IPS-NIHi7 (cell line): ENCODE results near the gene NXPE4.

ENCODE experiments used
- DNase-seq: peaks from one replicate; pipeline ENCODE4 v3.0.0; 2012; ENCODE audit warnings: mixed read lengths; ENCODE audit errors: extremely low spot score

The NXPE4 gene

GRCh38 chr11:114559425-114560310 is 35.9 kb downstream of the NXPE4 start, which contains the start of gene NXPE1:
Gene NXPE1, minus strand, starts transcription at chr11:114559881. Its CDS starts 8,680 bp downstream, at chr11:114551201.
- no peak for DNase-seq

DNA sequence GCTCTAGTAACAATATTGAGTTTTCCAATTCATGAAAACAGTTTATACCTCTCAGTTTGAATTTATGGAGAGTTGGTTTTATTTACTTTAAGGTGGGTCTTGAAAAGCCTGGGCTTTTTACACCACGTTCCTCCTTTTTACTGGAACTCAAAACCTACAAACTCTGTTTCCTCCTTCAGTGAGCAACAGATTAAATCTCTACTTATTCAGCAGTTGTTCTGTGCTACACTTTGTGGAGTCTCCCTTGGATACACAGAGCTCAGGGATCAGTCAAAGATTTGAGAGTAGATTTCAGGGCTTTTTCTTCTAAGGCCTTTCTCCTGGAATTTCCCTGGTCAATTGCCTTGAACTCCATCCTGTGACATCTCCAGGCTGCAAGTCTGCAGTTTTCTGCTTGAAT is 39.5 kb downstream of the NXPE4 start:
- no peak for DNase-seq

- DNase-seq = no peak
These were observed 41.9 kb downstream of the NXPE4 start for GRCh38 chr11:114553642-114554041.

- no peak for DNase-seq
These were observed 44.5 kb downstream of the NXPE4 start for GRCh38 chr11:114551060-114551459.

GRCh38 chr11:114525682-114526081 is 69.9 kb downstream of the NXPE4 start:
- DNase-seq = no peak

DNA sequence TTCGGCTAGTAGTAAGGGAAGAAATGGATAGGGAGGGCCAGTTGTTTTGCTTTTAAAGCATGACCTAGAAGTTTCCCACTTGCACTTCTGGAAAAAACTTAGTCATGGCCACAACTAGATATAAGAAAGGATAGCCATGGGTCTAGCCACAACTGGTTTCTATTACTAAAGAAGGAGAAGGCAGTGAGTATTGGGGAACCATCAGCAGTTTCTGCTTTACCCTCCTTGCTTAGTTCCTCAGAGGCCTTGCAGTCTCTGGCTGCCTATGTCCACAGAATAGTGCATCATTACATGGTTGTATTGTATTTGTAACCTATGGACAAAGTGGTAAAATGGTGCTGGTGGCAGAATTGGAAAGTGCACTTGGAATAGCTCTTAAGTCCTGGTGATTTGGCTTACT is 71.5 kb downstream of the NXPE4 start:
- DNase-seq = no peak

DNA sequence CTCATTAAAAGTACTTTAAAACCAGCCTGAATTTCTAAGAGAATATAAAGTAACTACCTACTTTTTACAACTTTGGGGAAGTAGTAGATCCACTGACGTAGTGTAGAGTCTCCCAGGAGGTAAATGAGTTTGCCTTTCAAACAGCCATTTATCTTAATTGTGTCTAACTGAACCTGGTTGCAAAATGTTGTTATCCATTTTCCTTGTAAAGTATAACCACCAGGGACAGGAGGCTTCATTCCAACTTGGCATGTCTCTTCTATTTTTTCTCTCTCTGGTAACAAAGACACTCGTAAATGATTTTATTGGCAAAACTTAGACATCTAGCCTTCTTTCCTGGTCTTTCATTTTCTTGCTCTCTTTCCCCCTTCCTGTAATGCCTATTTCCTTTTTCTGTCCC is 72.8 kb downstream of the NXPE4 start:
- no peak for DNase-seq
